Panc1 (cell line): ENCODE results near the gene CORO2A.

ENCODE experiments used
- CTCF ChIP-seq: fragments of 450-650 bp; IDR thresholded peaks from 2 replicates; pipeline ENCODE4 v1.5.1; 2017; ENCODE audit warnings: mild to moderate bottlenecking
- POLR2AphosphoS5 ChIP-seq: IDR thresholded peaks from 2 replicates; pipeline ENCODE4 v1.6.1; 2012; ENCODE audit warnings: mild to moderate bottlenecking, low read depth, low read length, moderate library complexity
- REST ChIP-seq, 2 experiments: IDR thresholded peaks; 2 replicates each; pipeline ENCODE4 v1.6.1; 2011 to 2012; ENCODE audit warnings: low read depth in 2 of 2, control low read depth in 1 of 2, low read length in 1 of 2, mild to moderate bottlenecking in 1 of 2, moderate library complexity in 1 of 2; ENCODE audit not compliant: insufficient read depth in 1 of 2
- SIN3A ChIP-seq: IDR thresholded peaks from 2 replicates; pipeline ENCODE4 v1.6.1; 2012; ENCODE audit warnings: low read depth, mild to moderate bottlenecking, low read length, moderate library complexity, borderline replicate concordance; ENCODE audit not compliant: insufficient read depth
- TCF7L2 ChIP-seq: IDR thresholded peaks from 2 replicates; pipeline ENCODE4 v1.6.1; 2011; ENCODE audit warnings: mild to moderate bottlenecking, low read depth, low read length, inconsistent platforms

GRCh38 chr9:98120476-98120875 lies 72.0 kb downstream of the CORO2A start:
- TF ChIP-seq CTCF (no peak), POLR2AphosphoS5 (no peak), REST (IDR thresholded peaks at IDR 0.05; ENCODE audit: insufficient read depth in 1 of 2, low read depth in 2 of 2, low read length in 1 of 2) (no peak), SIN3A (no peak), TCF7L2 (no peak)
